ENCODE data around the gene SUDS3.
A peak's percentile ranks its signal among the peaks of the same experiment; 100 is the strongest.
"Not testable (repeated sequence)": the region's sequence is repeated elsewhere in the genome, so short reads cannot be mapped to it uniquely, and the experiment has no call there.

SUDS3 gene

GRCh38 chr12:118398524-118398923, 22.2 kb downstream of the SUDS3 start:
- no peak for DNase-seq

- DNase-seq, result no peak
Observed at GRCh38 chr12:118398940-118399339, 22.6 kb downstream of the SUDS3 start.

GRCh38 chr12:118402251-118402650, 25.9 kb downstream of the SUDS3 start:
- DNase-seq, result no peak

GRCh38 chr12:118404876-118405521, 28.6 kb downstream of the SUDS3 start:
- DNase-seq, result peak; percentile 79

- DNase-seq, result not testable (repeated sequence)
Observed at GRCh38 chr12:118408241-118408640, 31.9 kb downstream of the SUDS3 start.

- DNase-seq, result no peak
Observed at GRCh38 chr12:118409834-118410233, 33.5 kb downstream of the SUDS3 start.

DNA sequence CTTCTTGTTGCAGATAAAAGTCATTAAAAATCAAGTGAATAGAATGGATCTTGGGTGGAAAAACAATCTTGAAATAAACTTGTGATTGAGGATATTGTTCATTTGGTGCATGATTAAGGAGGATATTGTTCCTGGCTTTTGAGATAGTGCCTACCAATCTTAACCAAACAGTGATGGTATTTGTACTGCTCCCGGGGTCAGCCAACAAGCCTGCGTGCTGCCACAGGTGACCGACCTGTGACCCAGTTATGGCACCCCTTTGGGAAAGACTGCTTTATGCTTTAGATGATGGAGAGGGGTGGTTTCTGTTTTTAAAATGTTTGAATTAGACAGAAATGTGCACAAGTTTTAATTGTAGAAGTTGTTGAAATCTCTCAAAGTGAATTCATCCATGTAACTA, 41.6 kb downstream of the SUDS3 start:
- DNase-seq, result no peak

DNA sequence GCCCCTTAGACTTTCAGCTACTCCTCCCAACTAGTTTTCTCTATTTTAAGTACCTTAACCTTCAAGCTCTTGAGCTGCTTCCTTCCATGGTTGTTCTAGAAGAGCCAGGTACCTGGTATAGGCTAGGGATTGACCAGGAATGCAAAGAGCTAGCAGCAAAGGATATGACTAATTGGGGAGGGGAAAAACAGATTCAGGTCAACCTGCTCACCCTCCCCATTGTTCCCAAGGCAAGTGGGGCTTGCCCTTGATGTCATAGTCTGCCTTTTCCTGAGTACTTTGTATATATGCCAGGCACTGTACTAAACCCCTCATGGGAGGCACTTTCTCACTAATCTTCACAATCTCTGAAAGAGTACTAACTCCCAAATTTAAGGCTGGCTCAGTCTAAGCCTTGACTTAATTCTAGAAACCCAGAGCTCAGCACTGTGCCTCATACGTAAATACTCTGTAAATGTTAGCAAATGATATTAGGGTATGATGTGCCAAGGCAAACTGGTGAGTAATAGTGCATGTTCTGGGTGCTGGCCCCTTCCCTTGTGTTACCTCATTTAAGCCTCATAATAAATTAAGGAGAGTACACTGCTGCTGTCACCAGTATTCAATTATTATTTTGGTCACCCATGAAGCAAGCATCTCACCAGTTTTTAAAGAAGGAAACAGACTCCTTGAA, 42.2 kb downstream of the SUDS3 start:
- DNase-seq, result no peak

DNA sequence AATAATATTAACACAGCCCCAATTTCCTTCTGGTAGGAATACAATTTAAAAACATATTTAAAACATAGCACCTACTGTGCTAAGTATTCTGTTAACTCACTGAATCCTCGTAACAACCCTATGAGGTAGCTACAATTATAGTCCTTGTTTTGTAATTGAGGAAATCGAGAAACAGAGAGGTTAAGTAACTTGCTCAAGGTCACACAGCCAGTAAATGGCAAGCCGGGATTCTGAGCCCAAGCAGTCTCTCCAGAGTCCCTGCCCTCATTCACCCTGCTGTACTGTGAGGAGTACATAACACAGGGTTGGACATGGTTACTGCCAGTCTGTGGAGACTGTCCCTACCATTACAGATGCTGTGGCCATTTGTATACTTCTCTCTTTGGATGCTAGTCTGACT, 44.3 kb downstream of the SUDS3 start:
- DNase-seq, result no peak

GRCh38 chr12:118424884-118425283, 48.5 kb downstream of the SUDS3 start:
- no peak for DNase-seq

GRCh38 chr12:118425364-118425763, 49.0 kb downstream of the SUDS3 start:
- no peak for DNase-seq

DNA sequence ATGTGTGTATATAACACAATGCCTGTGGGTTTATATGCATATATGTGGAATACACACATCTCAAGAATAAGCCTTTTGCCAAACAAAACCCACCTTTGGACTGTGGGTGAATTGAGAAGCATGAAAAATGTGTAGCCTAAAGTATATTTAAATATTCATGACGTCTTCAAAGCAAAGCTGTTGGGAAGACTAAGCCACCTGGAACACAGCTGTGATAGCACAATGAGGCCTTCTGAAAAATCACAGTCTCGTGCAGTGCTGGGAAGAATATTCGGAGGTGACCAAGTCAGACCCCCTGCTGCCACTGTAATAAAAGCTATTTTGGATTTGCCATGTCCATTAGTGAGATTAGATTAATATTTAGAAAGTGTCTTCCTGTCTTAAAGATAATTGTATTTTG, 51.5 kb downstream of the SUDS3 start:
- DNase-seq, result no peak

GRCh38 chr12:118428643-118429042, 52.3 kb downstream of the SUDS3 start:
- no peak for DNase-seq

DNA sequence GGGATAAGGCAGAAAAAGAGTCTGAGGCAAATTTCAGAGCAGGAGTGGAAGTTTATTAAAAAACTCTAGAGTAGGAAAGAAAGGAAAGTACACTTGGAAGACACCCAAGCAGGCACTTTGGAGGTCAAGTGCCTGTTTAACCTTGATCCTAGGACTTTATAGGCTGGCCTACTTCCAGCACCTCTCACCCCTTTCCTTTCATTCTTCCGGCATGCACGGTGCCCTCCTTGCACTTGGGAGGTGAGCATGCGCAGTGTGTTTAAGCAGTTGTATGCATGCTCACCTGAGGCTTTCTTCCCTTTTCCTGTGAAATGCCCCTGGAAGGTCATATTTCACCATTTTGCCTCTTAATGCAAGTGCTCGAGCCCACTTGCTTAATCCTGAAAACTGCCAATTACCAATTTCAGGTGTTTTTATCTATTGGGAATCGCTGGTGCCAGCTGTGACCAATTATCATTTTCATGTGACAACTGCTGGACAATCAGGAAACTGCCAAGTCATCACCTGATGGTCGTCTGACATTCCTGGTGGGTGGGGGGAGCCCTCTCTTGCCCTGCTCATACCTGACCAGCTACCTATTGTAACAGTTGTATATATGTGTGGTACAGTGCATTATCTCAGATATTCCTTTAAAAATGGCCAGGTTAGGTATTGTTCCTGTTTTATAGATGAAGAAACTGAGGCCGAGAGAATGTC, 53.5 kb downstream of the SUDS3 start:
- DNase-seq, result no peak

- DNase-seq, result no peak
Observed at GRCh38 chr12:118430516-118430915, 54.2 kb downstream of the SUDS3 start.

GRCh38 chr12:118432812-118433545, 56.6 kb downstream of the SUDS3 start:
- DNase-seq, result no peak

GRCh38 chr12:118436002-118436730, 59.8 kb downstream of the SUDS3 start:
- DNase-seq, result peak; percentile 7

GRCh38 chr12:118436986-118437385, 60.6 kb downstream of the SUDS3 start:
- no peak for DNase-seq

DNA sequence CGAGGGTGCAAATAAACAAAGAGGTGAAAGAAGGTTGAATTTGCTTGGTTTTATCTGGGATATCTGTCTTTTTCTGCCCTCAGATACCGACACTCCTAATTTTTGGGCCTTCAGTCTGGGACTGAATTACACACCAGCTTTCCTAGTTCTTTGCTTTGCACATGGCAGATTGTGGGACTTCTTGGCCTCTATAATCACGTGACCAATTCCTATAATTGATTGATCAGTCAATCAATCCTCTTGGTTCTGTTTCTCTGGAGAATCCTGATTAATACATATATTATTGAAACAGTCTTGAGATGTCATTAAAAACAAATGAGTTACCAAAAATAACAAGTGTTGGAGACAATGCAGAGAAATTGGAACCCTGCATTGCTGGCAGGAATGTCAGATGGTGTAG, 62.7 kb downstream of the SUDS3 start:
- DNase-seq, result no peak

DNA sequence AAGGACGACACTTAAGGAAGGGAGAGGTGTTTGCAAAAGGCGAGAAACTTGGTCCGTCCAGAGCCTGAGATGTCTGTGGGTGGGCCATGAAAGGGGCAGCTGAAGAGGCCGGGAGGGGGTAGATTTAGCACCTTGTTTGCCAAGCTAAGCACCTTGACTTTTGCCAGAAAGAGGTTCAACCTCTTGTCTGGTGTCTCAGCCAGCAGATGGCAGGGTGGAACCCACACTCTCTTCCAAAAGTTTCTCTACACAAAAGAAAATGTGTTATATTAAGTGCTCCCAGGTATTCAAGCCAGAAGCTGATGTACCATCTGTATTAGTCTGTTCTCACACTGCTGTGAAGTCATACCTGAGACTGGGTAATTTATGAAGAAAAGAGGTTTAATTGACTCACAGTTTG, 69.9 kb downstream of the SUDS3 start:
- DNase-seq, result no peak

GRCh38 chr12:118447181-118447580, 70.8 kb downstream of the SUDS3 start:
- DNase-seq, result no peak

DNA sequence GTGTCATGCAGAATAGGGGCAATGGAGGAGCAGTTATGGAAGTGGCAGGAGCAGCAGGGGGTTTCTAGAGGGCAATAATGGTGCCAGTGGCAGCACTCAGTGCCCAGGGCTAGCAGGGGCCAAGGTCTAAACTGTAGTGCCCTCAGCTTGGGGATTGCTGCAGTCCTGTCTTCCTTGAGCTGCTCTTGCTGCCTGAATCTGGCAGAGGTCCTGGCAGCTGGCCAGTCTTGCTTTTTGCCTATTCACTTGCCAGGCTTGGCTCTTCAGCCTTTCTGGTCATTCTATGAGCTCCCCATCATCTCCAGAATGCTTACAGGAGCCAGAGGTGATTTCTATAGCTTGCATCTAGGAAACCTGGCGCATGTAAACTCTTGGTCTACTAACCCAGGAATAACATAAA, 72.0 kb downstream of the SUDS3 start:
- DNase-seq, result no peak

- DNase-seq, result no peak
Observed at GRCh38 chr12:118455327-118455726, 79.0 kb downstream of the SUDS3 start.

All from NCI-H510A treated with DMSO at 0.1 percent for 48 hours (cell line).